GM18505 (cell line): ENCODE data around the gene GYPC.
"Not testable (repeated sequence)": the region's sequence is repeated elsewhere in the genome, so short reads cannot be mapped to it uniquely, and the experiment has no call there.

Experiments used
- ATAC-seq: cut with Tn5 transposase; IDR thresholded peaks from one replicate; pipeline ENCODE4 v1.9.1; 2021; ENCODE audit not compliant: unreplicated experiment
- POLR2A ChIP-seq: IDR thresholded peaks from 4 replicates; pipeline ENCODE4 v1.6.1; 2011; ENCODE audit warnings: borderline replicate concordance; ENCODE audit not compliant: insufficient read depth, insufficient read length; ENCODE audit errors: extremely low read depth

Gene GYPC

GRCh38 chr2:126681505-126681904 lies 25.5 kb downstream of the GYPC start:
- no peak for TF ChIP-seq POLR2A
- no peak for ATAC-seq

GRCh38 chr2:126685629-126686028 lies 29.7 kb downstream of the GYPC start:
- TF ChIP-seq POLR2A, result no peak
- ATAC-seq, result no peak

DNA sequence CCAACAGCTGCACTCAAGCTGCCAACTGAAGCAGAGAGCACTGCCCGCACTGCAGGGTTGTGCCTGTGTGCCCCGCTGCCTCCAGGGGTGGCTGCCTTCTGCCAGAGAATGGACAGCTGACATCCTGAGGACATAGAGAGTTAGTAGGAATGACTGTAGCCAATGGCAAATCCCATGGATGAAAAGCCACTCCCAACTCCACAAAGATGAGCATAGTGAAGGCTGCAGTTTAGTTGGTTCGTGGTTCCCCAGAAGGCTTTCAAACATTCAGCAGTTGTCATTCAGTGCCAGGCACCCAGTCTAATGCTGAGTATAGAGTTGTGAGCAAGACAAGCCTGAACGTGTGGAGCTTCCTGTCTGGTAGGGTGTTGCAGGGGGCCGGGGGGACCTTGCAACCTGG lies 30.3 kb downstream of the GYPC start:
- no peak for TF ChIP-seq POLR2A
- ATAC-seq, result no peak

- no peak for ATAC-seq
- TF ChIP-seq POLR2A, result no peak
Measured at GRCh38 chr2:126686841-126687485, 31.0 kb downstream of the GYPC start.

GRCh38 chr2:126687503-126687902 lies 31.5 kb downstream of the GYPC start:
- TF ChIP-seq POLR2A, result no peak
- ATAC-seq, result no peak

DNA sequence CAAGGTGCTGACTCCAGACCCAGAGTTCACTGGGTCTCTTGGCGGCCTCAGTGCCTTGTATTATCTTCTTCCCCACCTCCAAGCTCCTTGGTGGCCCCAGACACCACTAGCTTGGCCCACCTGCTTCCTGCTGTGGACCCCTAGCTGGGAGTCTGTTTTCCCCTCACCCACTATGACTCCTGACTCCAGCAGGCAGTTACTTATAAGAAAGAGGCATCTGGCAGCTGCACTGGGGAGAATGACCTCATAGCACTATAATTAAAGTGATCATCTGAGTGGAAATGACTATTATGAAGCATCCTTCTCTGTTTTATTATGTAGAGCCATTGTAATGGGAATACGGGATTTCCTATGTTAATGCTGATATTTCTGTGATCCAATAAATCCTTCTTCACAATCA lies 32.6 kb downstream of the GYPC start:
- ATAC-seq, result not testable (repeated sequence)

DNA sequence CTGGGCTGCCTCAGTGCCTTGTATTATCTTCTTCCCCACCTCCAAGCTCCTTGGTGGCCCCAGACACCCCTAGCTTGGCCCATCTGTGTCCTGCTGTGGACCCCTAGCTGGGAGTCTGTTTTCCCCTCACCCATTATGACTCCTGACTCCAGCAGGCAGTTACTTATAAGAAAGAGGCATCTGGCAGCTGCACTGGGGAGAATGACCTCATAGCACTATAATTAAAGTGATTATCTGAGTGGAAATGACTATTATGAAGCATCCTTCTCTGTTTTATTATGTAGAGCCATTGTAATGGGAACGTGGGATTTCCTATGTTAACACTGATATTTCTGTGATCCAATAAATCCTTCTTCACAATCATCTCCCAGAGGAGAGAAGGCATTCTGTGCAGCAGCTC lies 36.3 kb downstream of the GYPC start:
- not testable (repeated sequence) for ATAC-seq

DNA sequence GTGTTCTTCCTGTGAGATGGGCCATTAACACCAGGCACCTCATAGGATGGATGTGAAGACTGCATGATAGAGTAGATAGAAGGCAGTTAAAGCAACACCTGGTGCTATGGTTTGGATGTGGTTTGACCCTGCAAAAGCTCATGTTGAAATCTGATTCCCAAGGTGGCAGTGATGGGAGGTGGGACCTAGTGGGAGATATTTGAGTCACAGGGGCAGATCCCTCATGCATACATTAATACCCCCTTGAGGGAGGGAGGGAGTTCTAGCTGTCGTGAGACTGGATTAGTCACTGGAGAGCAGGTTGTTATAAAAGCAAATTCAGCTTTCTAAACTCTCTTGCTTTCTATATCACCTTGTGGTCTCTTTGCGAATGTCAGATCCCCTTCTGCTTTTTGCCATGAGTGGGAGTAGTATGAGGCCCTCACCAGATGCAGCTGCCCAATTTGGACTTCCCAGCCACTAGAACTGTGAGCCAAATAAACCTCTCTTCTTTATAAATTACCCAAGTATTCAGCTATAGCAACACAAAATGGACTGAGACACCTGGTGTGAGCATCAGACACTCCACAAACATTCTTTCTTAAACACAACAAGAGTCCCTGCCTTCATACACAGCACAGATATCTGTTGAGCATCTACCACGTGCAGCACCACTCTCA lies 37.1 kb downstream of the GYPC start:
- not testable (repeated sequence) for ATAC-seq

- TF ChIP-seq POLR2A, result no peak
Measured at GRCh38 chr2:126696644-126697520, 40.9 kb downstream of the GYPC start.

GRCh38 chr2:126698376-126698775 lies 42.4 kb downstream of the GYPC start:
- no peak for ATAC-seq
- TF ChIP-seq POLR2A, result no peak

More at GRCh38 chr2:126696644-126697520, 40.9 kb downstream of the GYPC start:
- ATAC-seq, result no peak

- peak; percentile 17 for TF ChIP-seq POLR2A
- ATAC-seq, result no peak
Measured at GRCh38 chr2:126699018-126699417, 43.1 kb downstream of the GYPC start.

DNA sequence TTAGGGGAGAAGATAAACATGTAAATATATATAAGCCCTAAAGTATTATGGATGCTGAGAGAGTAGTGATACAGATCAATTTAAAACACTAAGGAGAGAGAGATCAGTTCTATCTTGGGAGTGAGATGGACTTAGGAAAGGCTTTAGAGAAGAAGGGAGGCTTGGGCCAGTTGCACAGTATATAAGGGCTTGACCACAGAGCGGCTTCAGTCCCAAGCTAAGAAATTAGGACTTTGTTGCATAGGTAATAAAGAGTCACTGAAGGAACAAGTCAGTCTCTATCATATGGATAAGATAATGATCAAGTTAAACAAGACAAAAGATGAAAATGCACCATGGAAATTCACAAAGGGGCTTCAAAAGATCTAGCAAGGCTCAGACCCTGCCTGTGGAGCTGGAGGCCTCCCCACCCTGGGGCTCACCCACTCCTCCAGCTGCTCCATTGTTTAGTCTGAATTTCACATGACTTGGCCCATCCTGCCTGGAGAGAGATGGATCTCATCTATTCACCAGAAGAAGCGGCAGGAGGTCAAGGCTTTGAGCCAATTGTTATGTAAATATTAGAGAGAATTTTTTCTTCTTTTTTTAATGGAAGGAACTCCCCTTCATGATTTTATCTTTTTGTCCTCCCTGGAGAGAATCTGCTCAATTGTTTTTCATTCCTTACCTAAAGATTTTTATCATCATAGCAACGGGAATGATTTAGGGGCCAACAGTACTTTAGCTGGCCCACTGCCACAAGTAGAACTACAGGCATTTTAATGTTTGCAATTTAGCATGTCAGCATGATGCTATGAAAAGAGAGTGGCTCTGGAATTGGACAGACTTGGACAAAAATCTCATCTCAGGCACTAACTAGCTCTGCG lies 44.0 kb downstream of the GYPC start:
- no peak for TF ChIP-seq POLR2A
- no peak for ATAC-seq

DNA sequence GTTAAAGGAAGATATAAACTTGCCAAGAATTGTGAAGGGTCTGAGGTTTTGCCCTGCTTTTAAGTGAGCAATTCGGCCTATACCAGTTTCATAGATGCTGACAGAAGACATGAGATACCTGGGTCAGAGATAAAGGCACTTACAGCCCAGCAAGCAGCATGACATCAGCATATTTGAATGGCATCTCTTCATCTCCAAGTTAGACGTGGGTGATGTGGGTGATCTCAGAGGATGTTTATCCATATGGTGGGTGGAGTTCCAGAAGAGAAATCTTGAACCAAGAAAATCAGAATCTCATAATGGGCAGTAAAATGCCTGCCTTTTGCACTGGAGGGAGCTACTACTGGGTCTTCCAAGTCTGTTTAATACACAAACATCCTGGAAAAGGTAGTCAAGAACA lies 44.7 kb downstream of the GYPC start:
- no peak for ATAC-seq

More for the DNA sequence above, 44.7 kb downstream of the GYPC start:
- TF ChIP-seq POLR2A, result no peak
